ENCODE measurements around the gene KLHL36. TPM values are rescaled to one million over a fixed set of nuclear protein-coding genes. Genes with fewer than 3 reads are reported as not detected.

KLHL36 gene
- total RNA-seq, 1 experiment from 2014 or later = 79.0 TPM

DNA sequence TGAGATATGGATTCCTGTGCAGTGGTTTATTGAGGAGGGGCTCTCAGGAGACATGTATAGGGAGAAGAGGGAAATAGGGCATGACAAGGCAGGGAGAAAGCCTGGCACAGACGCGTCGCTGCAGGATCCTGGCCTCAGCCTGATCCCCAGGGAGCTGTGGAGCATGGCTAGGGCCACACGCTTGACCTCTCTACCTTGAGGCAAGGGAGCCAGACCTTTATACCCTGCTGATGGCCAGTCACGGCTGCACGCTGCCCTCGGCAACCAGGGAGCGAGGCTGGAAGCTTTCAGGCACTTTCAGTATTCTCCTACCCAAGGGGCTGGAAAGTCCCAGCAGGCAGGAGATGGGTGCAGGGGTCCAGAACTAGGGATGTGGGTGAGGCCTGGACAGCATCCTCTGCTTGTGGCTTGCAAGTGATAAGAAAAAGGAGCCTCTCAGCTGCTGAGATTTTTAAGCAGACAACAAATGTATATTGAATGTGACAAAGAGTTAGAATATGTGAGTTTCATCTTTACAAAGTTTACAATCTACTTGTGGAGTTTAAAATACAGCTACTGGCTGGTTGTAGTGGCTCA, 10.0 kb upstream of the KLHL36 start:
- no peaks in the 10 kb centered on the region for H3K79me2 ChIP-seq (ENCODE audit: insufficient read depth, low read length)
- no peaks in the 10 kb centered on the region for H3K27me3 ChIP-seq (ENCODE audit: insufficient read depth, low read length)
- H3K4me1 ChIP-seq (ENCODE audit: control insufficient read depth in 1 of 2, insufficient read depth in 2 of 2, low read length in 2 of 2) = peaks cover 0 to 5% of the 10 kb centered on the region in 2 experiments; a peak in 2 of 4 replicates
- no peak overlapping the region for H2AFZ ChIP-seq (ENCODE audit: low read depth, low read length, poor library complexity, severe bottlenecking)
- no peak overlapping the region for H3K4me3 ChIP-seq (replicated peaks in 1 of 2; ENCODE audit: low read depth in 1 of 2, low read length in 2 of 2)
- intact Hi-C loops (cut with micrococcal nuclease) = no loop called here
- H4K20me1 ChIP-seq (ENCODE audit: insufficient read depth) = no peaks in the 10 kb centered on the region
- POLR2A ChIA-PET = no interaction called here
- no peaks in the 10 kb centered on the region for H3K9me3 ChIP-seq (ENCODE audit: control insufficient read depth in 1 of 2, insufficient read depth in 1 of 2, low read depth in 1 of 2, low read length in 2 of 2)
- no peaks in the 10 kb centered on the region for H3K36me3 ChIP-seq (ENCODE audit: control insufficient read depth in 1 of 2, insufficient read depth in 2 of 2, low read length in 2 of 2)
- no peak for ATAC-seq
- H3K9ac ChIP-seq (ENCODE audit: low read length) = no peak overlapping the region
- no peak overlapping the region for H3K27ac ChIP-seq (ENCODE audit: low read depth, low read length)
- TF ChIP-seq SRF (IDR thresholded peaks at IDR 0.05; ENCODE audit: low read depth) = no peak
- BruUV-seq (replicated peaks) = no TSS peak
- no peak for DNase-seq (ENCODE audit: low read depth, low spot score)
- RAD21 ChIA-PET (ENCODE audit: low non-redundant PET in 1 of 2, low total read pairs in 2 of 2, uncharacterized antibody in 2 of 2, unreplicated experiment in 2 of 2) = no interaction called here
- CTCF ChIA-PET = no interaction called here
- no peak overlapping the region for H3K4me2 ChIP-seq (ENCODE audit: low read length)
- no peaks in the 10 kb centered on the region for H3K9me2 ChIP-seq (ENCODE audit: insufficient read depth)

DNA sequence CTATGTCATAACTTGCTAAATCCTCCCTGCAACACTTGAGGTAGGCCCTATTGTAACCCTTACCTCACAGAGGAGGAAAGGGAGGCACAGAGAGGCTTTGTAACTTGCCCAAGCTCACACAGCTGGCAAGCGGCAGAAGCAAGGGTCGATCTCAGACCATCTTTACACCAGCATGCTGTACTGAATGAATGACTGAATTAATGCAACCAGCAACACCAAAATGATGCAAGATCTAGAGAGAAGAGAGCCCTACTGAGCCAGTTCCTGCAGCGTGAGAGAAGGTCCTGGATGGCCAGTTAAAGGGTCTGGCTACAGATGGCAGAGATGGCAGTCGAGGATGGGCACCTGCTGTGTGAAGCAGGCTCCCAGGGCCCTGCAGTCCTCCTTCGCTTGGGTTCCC, 8.2 kb upstream of the KLHL36 start:
- Histone ChIP-seq H3K27ac (ENCODE audit: low read depth, low read length) (no peak overlapping the region), H4K20me1 (ENCODE audit: insufficient read depth) (no peaks in the 10 kb centered on the region), H3K4me3 (replicated peaks in 1 of 2; ENCODE audit: low read depth in 1 of 2, low read length in 2 of 2) (no peak overlapping the region), H3K9me2 (ENCODE audit: insufficient read depth) (no peaks in the 10 kb centered on the region), H3K4me2 (ENCODE audit: low read length) (no peak overlapping the region), H3K79me2 (ENCODE audit: insufficient read depth, low read length) (no peaks in the 10 kb centered on the region), H3K27me3 (ENCODE audit: insufficient read depth, low read length) (no peaks in the 10 kb centered on the region), H3K4me1 (ENCODE audit: control insufficient read depth in 1 of 2, insufficient read depth in 2 of 2, low read length in 2 of 2) (peaks cover 0 to 8% of the 10 kb centered on the region in 2 experiments; a peak in 2 of 4 replicates), H3K9ac (ENCODE audit: low read length) (no peak overlapping the region), H3K9me3 (ENCODE audit: control insufficient read depth in 1 of 2, insufficient read depth in 1 of 2, low read depth in 1 of 2, low read length in 2 of 2) (no peaks in the 10 kb centered on the region), H3K36me3 (ENCODE audit: control insufficient read depth in 1 of 2, insufficient read depth in 2 of 2, low read length in 2 of 2) (no peaks in the 10 kb centered on the region), H2AFZ (ENCODE audit: low read depth, low read length, poor library complexity, severe bottlenecking) (no peak overlapping the region)
- ChIA-PET RAD21 (ENCODE audit: low non-redundant PET in 1 of 2, low total read pairs in 2 of 2, uncharacterized antibody in 2 of 2, unreplicated experiment in 2 of 2) (no interaction called here), CTCF (no interaction called here), POLR2A (no interaction called here)
- DNase-seq (ENCODE audit: low read depth, low spot score) = no peak
- no peak for TF ChIP-seq EZH2phosphoT487 (IDR thresholded peaks at IDR 0.05; ENCODE audit: borderline replicate concordance)
- TF ChIP-seq SRF (IDR thresholded peaks at IDR 0.05; ENCODE audit: low read depth) = no peak
- TF ChIP-seq, protein P1, sequence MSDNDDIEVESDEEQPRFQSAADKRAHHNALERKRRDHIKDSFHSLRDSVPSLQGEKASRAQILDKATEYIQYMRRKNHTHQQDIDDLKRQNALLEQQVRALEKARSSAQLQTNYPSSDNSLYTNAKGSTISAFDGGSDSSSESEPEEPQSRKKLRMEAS (IDR thresholded peaks at IDR 0.05) = no peak
- no peak for TF ChIP-seq SP1 (IDR thresholded peaks at IDR 0.05; ENCODE audit: low read depth)
- TF ChIP-seq, protein P2, sequence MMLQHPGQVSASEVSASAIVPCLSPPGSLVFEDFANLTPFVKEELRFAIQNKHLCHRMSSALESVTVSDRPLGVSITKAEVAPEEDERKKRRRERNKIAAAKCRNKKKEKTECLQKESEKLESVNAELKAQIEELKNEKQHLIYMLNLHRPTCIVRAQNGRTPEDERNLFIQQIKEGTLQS (IDR thresholded peaks at IDR 0.05) = no peak
- no peak for TF ChIP-seq EZH2 (IDR thresholded peaks at IDR 0.05)
- TF ChIP-seq ELF1 (IDR thresholded peaks at IDR 0.05; ENCODE audit: borderline replicate concordance, low read depth) = no peak
- no peak for TF ChIP-seq ZNF274 (IDR thresholded peaks at IDR 0.05; ENCODE audit: low read depth, low read length)
- TF ChIP-seq, protein P3, sequence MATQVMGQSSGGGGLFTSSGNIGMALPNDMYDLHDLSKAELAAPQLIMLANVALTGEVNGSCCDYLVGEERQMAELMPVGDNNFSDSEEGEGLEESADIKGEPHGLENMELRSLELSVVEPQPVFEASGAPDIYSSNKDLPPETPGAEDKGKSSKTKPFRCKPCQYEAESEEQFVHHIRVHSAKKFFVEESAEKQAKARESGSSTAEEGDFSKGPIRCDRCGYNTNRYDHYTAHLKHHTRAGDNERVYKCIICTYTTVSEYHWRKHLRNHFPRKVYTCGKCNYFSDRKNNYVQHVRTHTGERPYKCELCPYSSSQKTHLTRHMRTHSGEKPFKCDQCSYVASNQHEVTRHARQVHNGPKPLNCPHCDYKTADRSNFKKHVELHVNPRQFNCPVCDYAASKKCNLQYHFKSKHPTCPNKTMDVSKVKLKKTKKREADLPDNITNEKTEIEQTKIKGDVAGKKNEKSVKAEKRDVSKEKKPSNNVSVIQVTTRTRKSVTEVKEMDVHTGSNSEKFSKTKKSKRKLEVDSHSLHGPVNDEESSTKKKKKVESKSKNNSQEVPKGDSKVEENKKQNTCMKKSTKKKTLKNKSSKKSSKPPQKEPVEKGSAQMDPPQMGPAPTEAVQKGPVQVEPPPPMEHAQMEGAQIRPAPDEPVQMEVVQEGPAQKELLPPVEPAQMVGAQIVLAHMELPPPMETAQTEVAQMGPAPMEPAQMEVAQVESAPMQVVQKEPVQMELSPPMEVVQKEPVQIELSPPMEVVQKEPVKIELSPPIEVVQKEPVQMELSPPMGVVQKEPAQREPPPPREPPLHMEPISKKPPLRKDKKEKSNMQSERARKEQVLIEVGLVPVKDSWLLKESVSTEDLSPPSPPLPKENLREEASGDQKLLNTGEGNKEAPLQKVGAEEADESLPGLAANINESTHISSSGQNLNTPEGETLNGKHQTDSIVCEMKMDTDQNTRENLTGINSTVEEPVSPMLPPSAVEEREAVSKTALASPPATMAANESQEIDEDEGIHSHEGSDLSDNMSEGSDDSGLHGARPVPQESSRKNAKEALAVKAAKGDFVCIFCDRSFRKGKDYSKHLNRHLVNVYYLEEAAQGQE (IDR thresholded peaks at IDR 0.05; ENCODE audit: low read depth) = no peak
- no peak for TF ChIP-seq RAD21 (IDR thresholded peaks at IDR 0.05; ENCODE audit: low read depth)
- no peak for TF ChIP-seq CBX3 (IDR thresholded peaks at IDR 0.05; ENCODE audit: low read depth)
- BruUV-seq (replicated peaks) = no TSS peak
- intact Hi-C loops (cut with micrococcal nuclease) = no loop called here
- no peak for ATAC-seq
